SK-N-SH (cell line): ENCODE data around the gene CPLX1.

Experiments used
- CHD2 ChIP-seq: fragments of 150-350 bp; IDR thresholded peaks from 2 replicates; pipeline ENCODE4 v1.6.1; 2018; ENCODE audit warnings: low read length; ENCODE audit not compliant: partially characterized antibody
- FOXM1 ChIP-seq: IDR thresholded peaks from 2 replicates; pipeline ENCODE4 v1.4.0; 2012; ENCODE audit warnings: low read depth, mild to moderate bottlenecking
- GABPA ChIP-seq: IDR thresholded peaks from 2 replicates; pipeline ENCODE4 v1.4.0; 2012; ENCODE audit warnings: low read depth, mild to moderate bottlenecking
- NRF1 ChIP-seq: IDR thresholded peaks from 2 replicates; pipeline ENCODE4 v1.6.1; 2012; ENCODE audit warnings: low read depth, mild to moderate bottlenecking, low read length
- POLR2AphosphoS5 ChIP-seq: IDR thresholded peaks from 2 replicates; pipeline ENCODE4 v1.6.1; 2012; ENCODE audit warnings: low read depth, low read length
- TAF1 ChIP-seq: IDR thresholded peaks from 2 replicates; pipeline ENCODE4 v1.6.1; 2012; ENCODE audit warnings: low read depth, mild to moderate bottlenecking, low read length, moderate library complexity, borderline replicate concordance
- TCF12 ChIP-seq: IDR thresholded peaks from 2 replicates; pipeline ENCODE4 v1.4.0; 2012
- TF ChIP-seq, protein P1 (sequence below): fragments of 200-600 bp; sonication (generic); IDR thresholded peaks from 2 replicates; pipeline ENCODE4 v1.6.1; 2017; ENCODE audit warnings: antibody characterized with exemption, mild to moderate bottlenecking, moderate library complexity

DNA sequence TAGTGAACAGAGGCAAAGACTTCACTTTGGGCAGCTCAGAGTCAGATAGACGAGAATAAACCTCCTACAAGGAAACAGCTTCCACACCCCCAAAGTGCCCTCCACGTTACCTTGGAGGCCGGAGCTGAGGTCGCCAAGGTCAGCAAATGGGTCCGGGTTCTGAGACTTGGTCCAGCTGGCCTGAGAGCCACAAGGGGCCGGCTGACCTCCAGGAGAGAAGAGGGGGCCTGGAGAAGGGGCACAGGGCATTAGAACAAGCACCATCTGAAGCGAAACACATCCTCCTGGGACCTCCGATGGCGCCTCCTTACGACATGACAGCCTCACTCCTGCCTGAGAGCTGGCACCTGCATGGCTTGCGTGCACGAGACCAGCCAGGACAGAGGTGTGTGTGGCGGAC, 33.6 kb upstream of the CPLX1 start:
- TF ChIP-seq NRF1 (no peak), CHD2 (no peak), TCF12 (no peak), TAF1 (no peak), POLR2AphosphoS5 (no peak), GABPA (no peak), FOXM1 (no peak)
- TF ChIP-seq, protein P1, sequence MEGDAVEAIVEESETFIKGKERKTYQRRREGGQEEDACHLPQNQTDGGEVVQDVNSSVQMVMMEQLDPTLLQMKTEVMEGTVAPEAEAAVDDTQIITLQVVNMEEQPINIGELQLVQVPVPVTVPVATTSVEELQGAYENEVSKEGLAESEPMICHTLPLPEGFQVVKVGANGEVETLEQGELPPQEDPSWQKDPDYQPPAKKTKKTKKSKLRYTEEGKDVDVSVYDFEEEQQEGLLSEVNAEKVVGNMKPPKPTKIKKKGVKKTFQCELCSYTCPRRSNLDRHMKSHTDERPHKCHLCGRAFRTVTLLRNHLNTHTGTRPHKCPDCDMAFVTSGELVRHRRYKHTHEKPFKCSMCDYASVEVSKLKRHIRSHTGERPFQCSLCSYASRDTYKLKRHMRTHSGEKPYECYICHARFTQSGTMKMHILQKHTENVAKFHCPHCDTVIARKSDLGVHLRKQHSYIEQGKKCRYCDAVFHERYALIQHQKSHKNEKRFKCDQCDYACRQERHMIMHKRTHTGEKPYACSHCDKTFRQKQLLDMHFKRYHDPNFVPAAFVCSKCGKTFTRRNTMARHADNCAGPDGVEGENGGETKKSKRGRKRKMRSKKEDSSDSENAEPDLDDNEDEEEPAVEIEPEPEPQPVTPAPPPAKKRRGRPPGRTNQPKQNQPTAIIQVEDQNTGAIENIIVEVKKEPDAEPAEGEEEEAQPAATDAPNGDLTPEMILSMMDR, result no peak
